WI38 (cell line): Measurements from ENCODE around the gene EHMT2.
"Not testable (repeated sequence)": the region's sequence is repeated elsewhere in the genome, so short reads cannot be mapped to it uniquely, and the experiment has no call there.

Experiments
- H3K4me3 ChIP-seq: 2 replicates; pipeline ENCODE4 v1.5.1; 2011; ENCODE audit warnings: low read depth, mild to moderate bottlenecking, control low read depth, low read length
- TF ChIP-seq, protein P1 (sequence below): IDR thresholded peaks from 2 replicates; pipeline ENCODE4 v1.5.1; 2012; ENCODE audit warnings: low read depth, mild to moderate bottlenecking, control low read depth, low read length

EHMT2 gene

DNA sequence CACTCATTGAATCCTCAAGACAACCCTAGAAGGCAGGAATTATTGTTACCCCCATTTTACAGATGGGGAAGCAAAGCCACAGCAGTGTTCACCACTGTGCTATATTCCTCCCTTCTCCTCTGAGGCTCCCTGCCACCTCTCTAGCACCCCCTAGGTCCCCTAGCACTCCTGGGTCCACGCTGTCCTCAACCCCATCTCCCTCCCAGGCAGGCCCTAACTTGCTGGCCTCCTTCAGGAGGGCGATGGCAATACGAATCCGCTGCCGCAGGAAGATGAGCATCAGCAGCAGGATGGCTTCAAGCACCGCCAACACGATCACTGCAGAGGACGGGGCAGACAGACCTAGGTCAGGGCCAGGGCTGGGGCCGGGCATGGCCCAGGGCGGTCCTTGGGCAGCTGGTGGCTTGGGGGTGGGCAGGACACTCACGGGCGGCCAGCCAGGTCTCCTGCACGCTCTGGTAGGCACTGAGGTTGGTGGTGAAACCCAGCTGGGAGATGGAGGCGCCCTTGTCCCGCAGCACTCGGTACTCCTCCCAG is 27.0 kb downstream of the EHMT2 start:
- TF ChIP-seq, protein P1, sequence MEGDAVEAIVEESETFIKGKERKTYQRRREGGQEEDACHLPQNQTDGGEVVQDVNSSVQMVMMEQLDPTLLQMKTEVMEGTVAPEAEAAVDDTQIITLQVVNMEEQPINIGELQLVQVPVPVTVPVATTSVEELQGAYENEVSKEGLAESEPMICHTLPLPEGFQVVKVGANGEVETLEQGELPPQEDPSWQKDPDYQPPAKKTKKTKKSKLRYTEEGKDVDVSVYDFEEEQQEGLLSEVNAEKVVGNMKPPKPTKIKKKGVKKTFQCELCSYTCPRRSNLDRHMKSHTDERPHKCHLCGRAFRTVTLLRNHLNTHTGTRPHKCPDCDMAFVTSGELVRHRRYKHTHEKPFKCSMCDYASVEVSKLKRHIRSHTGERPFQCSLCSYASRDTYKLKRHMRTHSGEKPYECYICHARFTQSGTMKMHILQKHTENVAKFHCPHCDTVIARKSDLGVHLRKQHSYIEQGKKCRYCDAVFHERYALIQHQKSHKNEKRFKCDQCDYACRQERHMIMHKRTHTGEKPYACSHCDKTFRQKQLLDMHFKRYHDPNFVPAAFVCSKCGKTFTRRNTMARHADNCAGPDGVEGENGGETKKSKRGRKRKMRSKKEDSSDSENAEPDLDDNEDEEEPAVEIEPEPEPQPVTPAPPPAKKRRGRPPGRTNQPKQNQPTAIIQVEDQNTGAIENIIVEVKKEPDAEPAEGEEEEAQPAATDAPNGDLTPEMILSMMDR: no peak

DNA sequence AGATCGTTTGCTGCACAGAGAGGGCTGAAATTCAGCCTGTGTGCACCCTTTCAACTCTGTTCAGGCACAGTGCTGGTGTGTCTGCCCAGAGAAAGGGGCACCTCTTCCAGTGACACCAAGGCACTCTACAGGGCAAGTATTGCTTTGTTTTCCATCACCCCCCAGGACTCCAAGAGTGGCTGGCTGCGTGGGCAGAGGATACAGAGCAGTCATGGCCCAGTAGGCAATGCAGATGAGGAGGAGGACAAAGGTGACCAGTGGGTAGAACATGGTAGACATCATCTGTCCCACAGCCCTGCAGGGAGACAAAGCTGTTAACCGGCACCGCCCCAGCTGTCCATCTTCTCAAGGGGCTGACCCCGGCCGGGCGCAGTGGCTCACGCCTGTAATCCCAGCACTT is 28.2 kb downstream of the EHMT2 start:
- no peak overlapping the region for H3K4me3 ChIP-seq
- TF ChIP-seq, protein P1: no peak

More for the DNA sequence above, 27.0 kb downstream of the EHMT2 start:
- no peak overlapping the region for H3K4me3 ChIP-seq

DNA sequence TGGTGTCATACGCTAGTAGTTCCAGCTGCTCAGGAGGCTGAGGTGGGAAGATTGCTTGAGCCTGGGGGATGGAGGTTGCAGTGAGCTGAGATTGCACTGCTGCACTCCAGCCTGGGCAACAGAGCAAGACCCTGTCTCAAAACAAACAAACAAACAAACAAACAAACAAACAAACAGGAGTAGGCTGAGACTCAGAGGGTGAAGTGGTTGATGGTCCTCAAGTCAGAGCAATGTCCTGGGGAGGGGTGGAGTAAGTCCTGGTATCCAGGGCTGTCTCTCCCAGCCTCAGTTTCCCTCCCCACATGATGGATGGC is 28.9 kb downstream of the EHMT2 start:
- not testable (repeated sequence) for H3K4me3 ChIP-seq

DNA sequence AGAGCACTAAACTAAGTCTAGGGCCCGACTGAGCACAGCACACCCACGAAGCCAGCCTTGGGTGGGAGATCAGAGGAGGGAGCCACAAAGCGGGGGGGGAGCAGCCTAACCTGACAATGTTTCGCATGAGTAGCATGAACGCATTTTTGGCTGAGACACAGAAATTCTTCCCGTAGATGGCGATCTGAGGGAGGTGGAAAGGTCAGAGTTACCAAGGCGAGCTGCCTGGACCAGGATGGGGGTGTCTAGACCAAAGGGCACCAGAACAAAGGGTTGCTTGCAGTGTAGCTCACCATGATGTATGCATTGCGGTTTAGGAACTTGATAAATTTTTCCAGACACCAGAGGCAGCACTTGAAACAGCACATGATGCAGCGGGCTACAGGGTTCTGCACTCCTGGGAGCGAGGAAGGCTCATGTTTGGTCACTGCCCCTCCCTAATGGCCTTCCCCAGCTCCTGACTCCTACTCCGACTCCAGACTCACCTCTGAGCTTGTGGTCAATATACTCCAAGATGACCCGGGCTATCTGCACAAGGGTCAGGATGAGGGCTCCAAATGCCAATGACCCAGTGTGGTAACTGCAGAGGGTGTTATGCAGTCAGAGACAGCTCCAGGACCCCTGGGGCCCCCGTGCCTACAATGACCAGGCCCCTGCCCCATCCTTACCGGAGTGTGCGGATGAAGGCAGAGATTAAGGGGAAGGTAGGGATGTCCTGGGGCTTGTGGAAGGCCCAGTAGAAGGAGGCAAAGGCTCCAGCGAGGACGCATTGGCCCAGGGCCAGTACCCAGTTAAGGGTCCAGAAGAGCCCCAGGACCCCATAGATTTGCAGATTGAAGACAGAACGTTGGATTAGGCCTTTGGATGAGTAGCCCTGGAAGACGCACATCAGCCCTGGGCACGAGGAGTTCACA is 32.0 kb downstream of the EHMT2 start:
- H3K4me3 ChIP-seq: no peak overlapping the region
- TF ChIP-seq, protein P1: no peak

DNA sequence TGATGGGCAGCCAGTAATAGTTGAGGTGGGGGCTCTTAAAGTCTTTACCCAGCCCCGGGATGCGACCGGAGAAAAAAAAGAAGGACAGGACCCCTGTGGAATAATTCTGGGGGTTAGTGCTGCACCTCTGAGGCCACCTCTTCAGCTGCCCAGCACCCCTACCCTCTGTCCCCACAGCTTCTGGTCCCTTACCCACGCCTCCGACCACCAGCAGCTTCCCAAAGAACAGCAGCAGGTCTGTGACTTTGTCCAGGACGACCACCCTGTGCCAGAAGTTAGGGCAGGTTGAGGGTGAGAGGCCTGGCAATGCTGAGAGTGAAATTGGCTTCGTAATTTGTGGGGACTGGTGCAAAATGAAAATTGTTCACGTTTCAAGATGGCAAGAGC is 32.7 kb downstream of the EHMT2 start:
- H3K4me3 ChIP-seq: no peak overlapping the region
- TF ChIP-seq, protein P1: no peak

DNA sequence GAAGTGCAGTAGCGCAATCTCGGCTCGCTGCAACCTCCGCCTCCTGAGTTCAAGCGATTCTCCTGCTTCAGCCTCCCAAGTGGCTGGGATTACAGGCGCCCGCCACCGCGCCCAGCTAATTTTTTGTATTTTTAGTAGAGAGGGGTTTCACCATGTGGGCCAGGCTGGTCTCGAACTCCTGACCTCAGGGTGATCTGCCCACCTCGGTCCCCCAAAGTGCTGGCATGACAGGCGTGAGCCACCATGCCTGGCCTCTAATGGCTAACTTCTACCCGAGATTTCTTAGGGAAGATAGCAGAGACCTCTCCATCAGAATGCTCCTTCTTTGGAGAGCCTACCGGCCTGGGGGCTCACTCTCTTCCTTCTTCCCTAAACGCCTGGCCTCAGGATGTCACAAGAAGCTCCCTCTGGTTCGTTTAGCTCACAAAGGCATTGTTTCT is 33.4 kb downstream of the EHMT2 start:
- H3K4me3 ChIP-seq: peak overlapping the region; percentile 63

DNA sequence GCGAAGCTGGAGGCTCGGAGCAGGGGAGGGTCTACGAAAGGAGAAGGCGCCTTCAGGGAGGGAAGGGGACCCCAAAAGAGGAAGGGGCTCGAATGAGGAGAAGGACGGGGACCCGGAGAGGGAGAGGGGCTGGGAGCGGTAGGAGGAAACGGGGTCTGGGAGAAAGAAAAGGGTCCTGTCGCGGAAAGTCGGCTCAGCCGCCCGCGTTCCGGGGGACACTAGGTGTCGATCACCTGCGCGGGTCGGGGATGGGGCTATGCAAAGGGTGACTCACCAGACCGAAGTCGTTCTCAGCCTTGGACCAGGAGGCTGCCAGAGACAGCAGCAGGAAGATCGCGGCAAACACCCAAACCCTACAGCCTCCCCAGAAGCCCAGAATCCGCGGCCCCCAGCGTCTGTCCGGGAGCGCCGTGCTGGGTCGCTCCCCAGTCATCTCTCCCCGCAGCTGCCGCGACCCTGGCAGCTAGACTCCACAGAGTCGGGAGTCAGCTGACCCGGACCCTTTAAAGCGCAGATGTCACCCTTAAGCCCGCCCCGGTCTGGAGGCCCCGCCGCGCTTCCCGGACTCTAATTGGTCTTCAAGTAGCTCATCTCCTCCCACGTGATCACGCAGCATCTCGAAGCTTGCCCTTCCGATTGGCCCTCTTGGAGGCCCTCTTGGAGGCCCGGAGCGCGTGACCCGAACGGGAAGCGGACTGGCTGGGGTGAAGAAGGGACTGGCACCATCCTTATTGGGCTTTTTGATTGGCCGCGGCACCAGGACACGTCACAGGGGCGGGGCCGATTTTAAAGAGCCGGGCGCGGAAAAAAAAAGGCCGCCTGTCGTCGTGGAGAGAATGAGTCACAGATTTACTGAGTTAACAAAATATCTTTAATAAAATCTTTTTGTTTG is 34.9 kb downstream of the EHMT2 start, which contains the start of gene NEU1:
NEU1 (minus strand) TSS at position 478 of the 892 bp plus-strand sequence; CDS start at position 433, 45 bp downstream.
- TF ChIP-seq, protein P1: no peak
- H3K4me3 ChIP-seq: peak within 1 kb of the TSS; percentile 73

DNA sequence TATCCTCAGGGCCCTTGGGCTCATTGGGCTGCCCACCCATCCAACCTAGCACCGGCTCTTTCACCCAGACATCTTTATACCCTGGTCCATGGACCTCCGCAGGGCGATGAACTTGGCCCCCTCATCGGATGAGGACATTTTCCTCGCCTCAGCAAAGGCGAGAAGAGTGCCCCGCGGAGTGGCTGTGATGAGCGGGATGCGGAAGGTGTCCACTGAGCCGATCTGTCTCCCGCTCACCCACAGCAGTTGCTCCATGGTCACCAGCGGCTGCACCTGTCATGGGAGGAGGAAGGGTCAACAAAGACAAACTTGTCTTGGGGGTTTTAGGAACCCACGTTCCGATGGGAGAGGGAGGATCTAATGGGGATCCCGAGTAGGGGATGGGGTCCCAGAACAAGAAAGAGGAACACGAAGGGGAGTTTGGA is 35.6 kb downstream of the EHMT2 start:
- TF ChIP-seq, protein P1: no peak
- peak overlapping the region; percentile 73 for H3K4me3 ChIP-seq
